Measurements from ENCODE around the gene TARDBP.
"Not testable (repeated sequence)": the region's sequence is repeated elsewhere in the genome, so short reads cannot be mapped to it uniquely, and the experiment has no call there.

The TARDBP gene

GRCh38 chr1:11044086-11044848 lies 31.8 kb downstream of the TARDBP start:
- DNase-seq, result no peak

- no peak for DNase-seq
Measured at GRCh38 chr1:11044849-11045427, 32.5 kb downstream of the TARDBP start.

- no peak for DNase-seq
Measured at GRCh38 chr1:11045428-11046269, 33.2 kb downstream of the TARDBP start.

- DNase-seq, result no peak
Measured at GRCh38 chr1:11046270-11046566, 33.8 kb downstream of the TARDBP start.

- no peak for DNase-seq
Measured at GRCh38 chr1:11046625-11047365, 34.3 kb downstream of the TARDBP start, which contains the start of gene MASP2. MASP2 (minus strand) TSS chr1:11047239; CDS start chr1:11047207, 32 bp downstream.

DNA sequence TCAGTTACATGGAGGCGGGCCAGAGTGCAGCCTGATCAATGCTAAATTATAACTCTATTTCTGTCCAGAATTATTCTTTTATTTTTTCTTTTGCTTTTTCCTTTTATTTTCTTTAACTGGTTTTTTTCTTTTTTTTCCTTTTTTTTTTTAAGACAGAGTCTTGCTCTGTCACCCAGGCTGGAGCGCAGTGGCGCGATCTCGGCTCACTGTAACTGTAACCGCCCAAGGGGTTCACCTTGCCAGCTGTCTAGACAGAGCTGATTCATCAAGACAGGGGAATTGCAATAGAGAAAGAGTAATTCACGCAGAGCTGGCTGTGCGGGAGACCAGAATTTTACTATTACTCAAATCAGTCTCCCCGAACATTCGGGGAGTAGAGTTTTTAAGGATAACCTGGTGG lies 38.7 kb downstream of the TARDBP start:
- not testable (repeated sequence) for DNase-seq

- no peak for DNase-seq
Measured at GRCh38 chr1:11051781-11052511, 39.5 kb downstream of the TARDBP start.

GRCh38 chr1:11052839-11053757 lies 40.6 kb downstream of the TARDBP start:
- DNase-seq, result no peak

- DNase-seq, result no peak
Measured at GRCh38 chr1:11053758-11054137, 41.3 kb downstream of the TARDBP start.

DNA sequence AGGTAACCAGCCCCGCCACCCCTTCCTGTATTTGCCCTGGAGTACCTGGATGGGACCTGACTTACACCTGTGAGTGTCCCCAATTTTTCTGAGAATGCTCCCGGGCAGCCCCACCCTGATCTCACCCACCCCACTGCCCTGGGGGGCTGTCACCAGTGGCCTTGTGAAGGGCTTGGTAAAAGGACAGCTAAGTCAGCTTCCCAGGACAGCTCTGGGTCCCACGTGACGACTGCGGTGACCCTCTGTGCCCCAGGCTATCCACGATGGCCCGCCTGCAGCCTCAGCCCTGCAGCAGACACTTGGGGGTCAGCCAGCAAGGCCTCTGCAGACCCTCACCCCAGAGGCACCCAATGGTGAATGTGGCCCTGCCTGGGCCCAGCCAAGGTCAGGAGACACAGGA lies 41.7 kb downstream of the TARDBP start:
- no peak for DNase-seq

GRCh38 chr1:11054666-11055065 lies 42.2 kb downstream of the TARDBP start:
- DNase-seq, result no peak

GRCh38 chr1:11055676-11056075 lies 43.2 kb downstream of the TARDBP start:
- DNase-seq, result no peak

DNA sequence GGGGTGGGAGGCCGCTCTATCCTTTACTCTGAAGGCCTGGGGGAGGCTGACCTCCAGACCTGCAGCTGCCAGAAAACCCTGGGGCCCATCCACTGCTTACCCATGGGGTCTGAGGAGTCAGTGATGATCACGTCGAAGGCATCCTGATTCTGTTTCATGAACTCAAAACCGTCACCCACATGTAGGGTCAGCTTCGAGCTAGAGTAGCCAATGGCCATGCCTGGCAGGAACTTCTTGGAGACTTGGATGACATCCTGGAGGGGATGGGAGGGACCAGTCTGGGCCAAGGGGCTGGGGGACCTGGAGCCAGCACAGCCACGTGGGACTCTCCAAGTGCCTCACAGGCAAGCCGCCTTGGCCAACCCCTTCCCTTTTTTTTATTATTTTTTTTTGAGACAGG lies 44.0 kb downstream of the TARDBP start:
- no peak for DNase-seq

DNA sequence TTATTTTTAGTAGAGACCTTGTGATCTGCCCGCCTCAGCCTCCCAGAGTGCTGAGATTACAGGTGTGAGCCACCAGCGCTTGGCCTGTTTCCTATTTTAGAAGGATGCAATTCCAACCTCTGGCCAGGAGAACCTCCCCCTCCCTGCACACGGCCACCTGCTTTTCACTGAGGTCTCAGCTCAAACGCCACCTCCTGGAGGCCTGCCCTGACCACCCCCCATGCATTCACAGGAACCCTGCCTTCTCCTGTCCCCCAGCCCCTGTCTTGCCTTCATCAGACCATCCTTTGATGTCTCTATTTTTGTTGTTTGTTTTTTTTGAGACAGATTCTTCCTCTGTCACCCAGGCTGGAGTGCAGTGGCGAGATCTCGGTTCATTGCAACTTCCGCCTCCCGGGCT lies 45.0 kb downstream of the TARDBP start:
- DNase-seq, result no peak

- no peak for DNase-seq
Measured at GRCh38 chr1:11058026-11058425, 45.6 kb downstream of the TARDBP start.

- DNase-seq, result no peak
Measured at GRCh38 chr1:11058595-11059154, 46.2 kb downstream of the TARDBP start.

GRCh38 chr1:11059155-11059967 lies 46.9 kb downstream of the TARDBP start:
- DNase-seq, result no peak

DNA sequence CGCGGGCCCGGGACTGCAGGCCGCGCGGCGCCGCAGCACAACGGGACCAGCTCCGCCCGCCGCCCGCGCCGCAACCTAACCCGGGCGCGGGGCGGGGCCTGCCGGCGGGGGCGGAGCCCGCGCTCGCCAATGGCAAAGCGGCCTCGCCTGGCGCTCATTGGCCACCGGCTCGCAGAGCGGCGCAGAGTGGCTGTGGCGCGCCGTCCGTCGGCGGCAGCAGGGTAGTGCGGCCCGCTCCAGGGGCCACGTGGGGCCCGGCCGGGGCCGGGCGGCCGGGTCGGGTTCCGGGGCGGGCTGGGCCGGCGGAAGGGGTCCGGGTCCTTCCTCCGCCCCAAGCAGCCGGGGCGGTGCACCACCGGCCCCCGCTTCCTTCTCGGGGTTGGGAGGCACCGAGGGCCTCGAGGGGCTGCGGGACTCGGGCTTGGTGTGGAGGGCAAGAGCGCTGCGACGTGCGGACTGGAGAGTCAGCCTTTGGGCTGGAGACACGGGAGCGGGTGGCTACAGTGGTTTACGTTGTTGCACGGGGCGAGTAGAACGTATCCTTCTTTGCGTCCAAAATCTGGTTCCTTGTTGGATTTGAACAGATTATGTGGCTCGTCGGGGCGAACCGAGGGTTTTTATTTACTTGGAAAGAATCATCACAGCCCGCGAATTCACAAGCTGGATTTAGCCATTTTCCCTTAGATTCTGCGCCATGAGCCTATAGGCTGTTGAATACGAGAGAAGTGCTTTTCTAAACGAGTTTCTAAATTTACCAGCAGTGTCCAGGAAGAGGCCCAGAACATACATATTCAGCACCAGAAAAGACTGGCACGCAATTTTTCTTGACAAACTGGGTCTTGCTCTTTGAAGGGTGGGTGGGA lies 47.7 kb downstream of the TARDBP start, which contains the start of gene SRM:
SRM (minus strand) TSS at position 51 of the 863 bp plus-strand sequence. CDS start 75 bp downstream, outside the sequence.
- DNase-seq, result peak; percentile 91
